OCI-LY3 (cell line): Measurements from ENCODE around the gene EXOSC9.

Experiments used
- H2AFZ ChIP-seq: fragments of 200-600, 300-600 bp; shearing (Covaris generic); 2 replicates; pipeline ENCODE4 v1.6.0; 2014; ENCODE audit warnings: antibody characterized with exemption, low read depth, low read length
- H3K27ac ChIP-seq: fragments of 200-600, 300-600 bp; sonication (generic); 2 replicates; pipeline ENCODE4 v1.5.1; 2014; ENCODE audit warnings: mild to moderate bottlenecking, low read length, moderate library complexity, mixed read lengths
- H3K27me3 ChIP-seq: fragments of 200-600, 300-600 bp; sonication (generic); 2 replicates; pipeline ENCODE4 v1.6.1; 2014; ENCODE audit warnings: low read depth, low read length, mixed read lengths
- H3K36me3 ChIP-seq: fragments of 200-600, 300-600 bp; sonication (generic); replicated peaks from 2 replicates; pipeline ENCODE3; 2014; ENCODE audit warnings: low read depth, low read length, mixed read lengths
- H3K4me1 ChIP-seq: fragments of 300-600, 200-600 bp; sonication (generic); 2 replicates; pipeline ENCODE4 v1.6.1; 2014; ENCODE audit warnings: low read length, mixed read lengths
- H3K4me2 ChIP-seq: fragments of 200-600, 300-600 bp; sonication (generic); 2 replicates; pipeline ENCODE4 v1.6.1; 2014; ENCODE audit warnings: low read length, mixed read lengths
- H3K4me3 ChIP-seq: fragments of 300-600, 200-600 bp; sonication (generic); 2 replicates; pipeline ENCODE4 v1.5.1; 2014; ENCODE audit warnings: antibody characterized with exemption, mild to moderate bottlenecking, low read length, moderate library complexity
- H3K79me2 ChIP-seq: fragments of 300-600, 200-600 bp; shearing (Covaris generic); 2 replicates; pipeline ENCODE4 v1.6.1; 2014; ENCODE audit warnings: mild to moderate bottlenecking, low read length, mixed read lengths
- H3K9ac ChIP-seq: fragments of 300-600, 200-600 bp; shearing (Covaris generic); 2 replicates; pipeline ENCODE4 v1.6.0; 2014; ENCODE audit warnings: mild to moderate bottlenecking, low read length, moderate library complexity
- H3K9me3 ChIP-seq: fragments of 200-600, 300-600 bp; shearing (Covaris generic); 2 replicates; pipeline ENCODE4 v1.6.1; 2014; ENCODE audit warnings: low read length, mixed read lengths; ENCODE audit not compliant: insufficient read depth
- H4K20me1 ChIP-seq: fragments of 200-600, 300-600 bp; sonication (generic); 2 replicates; pipeline ENCODE4 v1.6.1; 2016; ENCODE audit warnings: low read length, mixed read lengths; ENCODE audit not compliant: insufficient read depth
- EZH2phosphoT487 ChIP-seq: fragments of 200-600 bp; shearing (Covaris generic); IDR thresholded peaks from 2 replicates; pipeline ENCODE4 v1.6.1; 2018; ENCODE audit warnings: antibody characterized with exemption, mixed run types, low read depth
- TF ChIP-seq, protein P1 (sequence below): fragments of 200-600, 300-600 bp; sonication (generic); IDR thresholded peaks from 2 replicates; pipeline ENCODE4 v1.5.1; 2014; ENCODE audit warnings: antibody characterized with exemption, low read length, low read depth

EXOSC9 gene

GRCh38 chr4:121818215-121818614 lies 17.1 kb downstream of the EXOSC9 start:
- no peaks in the 10 kb centered on the region for H3K27me3 ChIP-seq
- no peaks in the 10 kb centered on the region for H4K20me1 ChIP-seq
- no peak overlapping the region for H3K4me2 ChIP-seq
- H3K4me1 ChIP-seq, result peaks cover 11% of the 10 kb centered on the region
- peaks cover 71% of the 10 kb centered on the region for H3K79me2 ChIP-seq
- TF ChIP-seq, protein P1, sequence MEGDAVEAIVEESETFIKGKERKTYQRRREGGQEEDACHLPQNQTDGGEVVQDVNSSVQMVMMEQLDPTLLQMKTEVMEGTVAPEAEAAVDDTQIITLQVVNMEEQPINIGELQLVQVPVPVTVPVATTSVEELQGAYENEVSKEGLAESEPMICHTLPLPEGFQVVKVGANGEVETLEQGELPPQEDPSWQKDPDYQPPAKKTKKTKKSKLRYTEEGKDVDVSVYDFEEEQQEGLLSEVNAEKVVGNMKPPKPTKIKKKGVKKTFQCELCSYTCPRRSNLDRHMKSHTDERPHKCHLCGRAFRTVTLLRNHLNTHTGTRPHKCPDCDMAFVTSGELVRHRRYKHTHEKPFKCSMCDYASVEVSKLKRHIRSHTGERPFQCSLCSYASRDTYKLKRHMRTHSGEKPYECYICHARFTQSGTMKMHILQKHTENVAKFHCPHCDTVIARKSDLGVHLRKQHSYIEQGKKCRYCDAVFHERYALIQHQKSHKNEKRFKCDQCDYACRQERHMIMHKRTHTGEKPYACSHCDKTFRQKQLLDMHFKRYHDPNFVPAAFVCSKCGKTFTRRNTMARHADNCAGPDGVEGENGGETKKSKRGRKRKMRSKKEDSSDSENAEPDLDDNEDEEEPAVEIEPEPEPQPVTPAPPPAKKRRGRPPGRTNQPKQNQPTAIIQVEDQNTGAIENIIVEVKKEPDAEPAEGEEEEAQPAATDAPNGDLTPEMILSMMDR, result no peak
- TF ChIP-seq EZH2phosphoT487, result no peak
- peaks cover 83% of the 10 kb centered on the region for H3K36me3 ChIP-seq
- no peaks in the 10 kb centered on the region for H3K9me3 ChIP-seq
- H3K9ac ChIP-seq, result no peak overlapping the region
- no peak overlapping the region for H2AFZ ChIP-seq
- H3K4me3 ChIP-seq, result no peak overlapping the region
- H3K27ac ChIP-seq, result no peak overlapping the region

DNA sequence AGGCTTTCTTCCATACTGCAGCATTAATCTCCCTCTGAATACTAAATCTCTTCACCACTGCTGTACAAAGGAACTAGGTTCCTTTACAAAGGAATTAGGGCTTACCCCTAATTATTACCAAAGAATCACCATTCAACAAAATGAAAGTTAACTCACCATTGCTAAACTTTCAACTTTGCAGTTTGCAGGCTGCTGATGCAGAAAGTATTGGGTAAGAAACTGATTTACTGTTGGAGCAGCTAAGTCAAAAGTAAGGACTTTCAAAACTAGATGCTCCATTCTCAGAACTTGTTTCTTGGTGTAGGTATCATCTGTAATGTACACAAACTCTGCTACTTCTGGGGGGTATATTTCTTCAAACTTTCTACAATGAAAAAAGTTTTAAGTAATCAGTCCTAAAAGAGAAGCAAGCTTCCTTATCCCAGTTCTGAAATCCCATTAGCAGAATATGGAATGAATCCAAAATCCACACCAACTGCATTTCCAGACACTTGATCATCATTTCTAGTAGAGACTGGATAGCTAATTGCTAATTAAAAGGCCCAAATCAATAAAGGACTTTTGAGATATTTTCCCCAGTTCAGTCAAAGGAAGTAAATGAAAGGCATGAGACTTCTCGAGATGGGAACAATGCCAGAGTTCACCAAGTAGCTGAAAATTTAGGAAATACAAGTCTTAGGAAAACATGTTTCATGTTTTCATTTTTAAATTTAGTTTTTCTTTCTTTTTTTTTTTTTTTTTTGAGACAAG lies 18.3 kb downstream of the EXOSC9 start:
- no peak for TF ChIP-seq EZH2phosphoT487
- TF ChIP-seq, protein P1, result no peak
- Histone ChIP-seq H3K79me2 (peaks cover 77% of the 10 kb centered on the region), H3K9ac (no peak overlapping the region), H3K27me3 (no peaks in the 10 kb centered on the region), H3K9me3 (no peaks in the 10 kb centered on the region), H3K4me1 (peaks cover 11% of the 10 kb centered on the region), H3K4me3 (no peak overlapping the region), H4K20me1 (no peaks in the 10 kb centered on the region), H3K4me2 (no peak overlapping the region), H3K36me3 (peaks cover 74% of the 10 kb centered on the region), H2AFZ (no peak overlapping the region), H3K27ac (no peak overlapping the region)

DNA sequence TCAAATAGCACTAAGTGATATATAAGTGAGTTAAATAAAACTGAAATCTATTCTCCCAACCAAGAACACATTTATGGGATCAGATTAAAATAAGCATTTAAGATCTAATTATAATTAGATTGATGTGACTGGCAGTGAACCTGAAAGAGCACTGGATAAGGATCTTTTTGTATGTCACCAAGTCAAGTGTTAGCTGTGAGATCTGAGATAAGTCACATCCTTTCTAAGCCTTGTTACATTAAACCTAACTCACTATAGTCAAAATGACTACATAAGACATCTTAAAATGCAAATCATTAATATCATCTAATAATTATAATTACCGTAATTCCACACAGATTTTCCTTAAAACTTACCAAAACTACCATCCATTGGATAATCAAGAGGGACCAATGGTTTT lies 20.9 kb downstream of the EXOSC9 start:
- Histone ChIP-seq H3K9ac (peak overlapping the region; percentile 89), H4K20me1 (no peaks in the 10 kb centered on the region), H2AFZ (no peak overlapping the region), H3K4me1 (peaks cover 11% of the 10 kb centered on the region), H3K36me3 (peaks cover 50% of the 10 kb centered on the region), H3K79me2 (peaks cover 57% of the 10 kb centered on the region), H3K27me3 (no peaks in the 10 kb centered on the region), H3K4me3 (peak overlapping the region; percentile 89), H3K4me2 (peak overlapping the region; percentile 70), H3K9me3 (no peaks in the 10 kb centered on the region), H3K27ac (no peak overlapping the region)
- TF ChIP-seq, protein P1, result no peak
- no peak for TF ChIP-seq EZH2phosphoT487

DNA sequence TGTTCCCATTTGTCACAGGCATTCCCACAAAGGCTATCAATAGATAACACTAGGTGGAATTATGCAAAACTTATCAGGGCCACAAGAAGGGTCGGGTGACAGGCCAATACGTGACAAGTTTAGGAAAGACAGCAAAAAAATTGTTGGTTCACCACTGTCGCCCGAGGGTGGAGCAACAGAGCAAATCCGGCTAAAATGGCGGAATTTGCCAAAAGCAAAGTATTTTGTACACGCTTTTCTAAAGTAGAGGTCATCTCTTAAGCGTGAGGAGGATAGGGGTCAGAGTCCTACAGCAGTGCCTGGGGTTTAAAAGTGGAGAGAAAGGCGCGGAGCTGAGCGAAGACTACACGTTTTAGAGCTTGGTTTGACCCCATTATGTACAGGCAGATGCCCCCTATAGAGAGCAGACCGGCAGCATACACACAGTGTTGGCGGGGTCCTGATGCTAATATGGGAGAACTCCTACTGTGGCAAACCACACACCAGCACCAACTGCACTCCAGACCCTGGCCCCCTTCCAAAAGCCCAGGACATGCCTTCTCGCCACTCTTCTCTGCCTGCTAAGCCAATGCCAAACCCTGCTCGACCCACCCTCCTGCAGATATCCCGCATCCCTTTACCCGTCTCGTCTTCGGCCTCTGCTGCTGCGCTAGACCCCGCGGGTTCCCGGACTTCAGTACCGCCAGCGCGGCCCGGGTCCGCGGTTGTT lies 21.8 kb downstream of the EXOSC9 start:
- no peaks in the 10 kb centered on the region for H4K20me1 ChIP-seq
- H3K9ac ChIP-seq, result peak overlapping the region; percentile 89
- peaks cover 11% of the 10 kb centered on the region for H3K4me1 ChIP-seq
- TF ChIP-seq, protein P1, result peak; percentile 28
- TF ChIP-seq EZH2phosphoT487, result no peak
- H3K9me3 ChIP-seq, result no peaks in the 10 kb centered on the region
- H3K36me3 ChIP-seq, result peaks cover 42% of the 10 kb centered on the region
- peaks cover 50% of the 10 kb centered on the region for H3K79me2 ChIP-seq
- H3K4me3 ChIP-seq, result peak overlapping the region; percentile 89
- H3K27ac ChIP-seq, result peak overlapping the region; percentile 68
- H2AFZ ChIP-seq, result 0 out of 2 replicates have a peak overlapping the region, but pooled peaks have one; percentile 10
- H3K27me3 ChIP-seq, result no peaks in the 10 kb centered on the region
- H3K4me2 ChIP-seq, result peak overlapping the region; percentile 70
